ENCODE measurements around the gene LARP1B. TPM values are rescaled to one million over a fixed set of nuclear protein-coding genes. Genes with fewer than 3 reads are reported as not detected.

LARP1B gene
- total and polyA plus RNA-seq, 2 donors (not counting 1 experiment from before 2014, with no cell fraction given): 4.5 to 14.6 TPM

DNA sequence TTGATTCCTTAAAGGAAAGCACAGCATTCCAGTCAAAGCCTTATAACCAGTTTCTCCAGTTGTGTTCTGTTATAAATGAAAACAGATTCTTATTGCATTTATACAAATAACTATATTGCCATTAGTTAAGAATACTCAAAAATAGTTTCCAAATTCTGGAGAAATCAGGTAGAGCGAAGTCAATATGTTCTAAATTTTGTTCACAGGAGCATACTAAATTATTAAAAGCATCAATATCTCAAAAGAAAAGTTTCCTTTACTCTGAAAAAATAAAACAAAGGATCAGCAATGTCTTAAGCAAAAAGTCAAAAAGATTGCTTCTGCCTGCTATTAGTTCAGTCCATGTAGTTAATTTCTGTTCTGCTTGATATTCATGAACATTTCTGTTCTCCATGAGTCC lies 186.8 kb downstream of the LARP1B start:
- Histone ChIP-seq H2AFZ (ENCODE audit: insufficient read depth, low read depth, low read length, poor library complexity, severe bottlenecking) (no peak overlapping the region), H3K4me1 (ENCODE audit: control insufficient read depth in 2 of 2, insufficient read depth in 2 of 2, low read length in 2 of 2) (no peaks in the 10 kb centered on the region), H3K4me3 (ENCODE audit: control extremely low read depth in 1 of 5, extremely low read depth in 1 of 5, insufficient read depth in 1 of 5, low read depth in 2 of 5, low read length in 4 of 5) (no peak overlapping the region), H3K9ac (ENCODE audit: low read length) (no peak overlapping the region), H3K27ac (ENCODE audit: low read length in 2 of 2) (no peak overlapping the region), H4K20me1 (ENCODE audit: control insufficient read depth, insufficient read depth, low read length, poor library complexity, severe bottlenecking) (no peaks in the 10 kb centered on the region), H3K4me2 (replicated peaks; ENCODE audit: low read depth, low read length, poor library complexity, severe bottlenecking) (no peak overlapping the region), H3K27me3 (replicated peaks in 1 of 4; ENCODE audit: control extremely low read depth in 1 of 4, control insufficient read depth in 3 of 4, insufficient read depth in 4 of 4, low read length in 3 of 4) (no peaks in the 10 kb centered on the region), H3K79me2 (ENCODE audit: control insufficient read depth, insufficient read depth, low read length) (no peaks in the 10 kb centered on the region), H3K36me3 (replicated peaks in 1 of 2; ENCODE audit: control extremely low read depth in 1 of 2, control insufficient read depth in 1 of 2, extremely low read depth in 1 of 2, insufficient read depth in 2 of 2, low read length in 1 of 2) (no peaks in the 10 kb centered on the region), H3K9me3 (ENCODE audit: control extremely low read depth in 1 of 3, control insufficient read depth in 2 of 3, insufficient read depth in 1 of 3, low read length in 2 of 3) (peaks cover 2 to 8% (median 6%) of the 10 kb centered on the region in 3 donors)
- ATAC-seq (ENCODE audit: low read depth) (no peak), DNase-seq (no peak)
- ChIA-PET CTCF (no interaction called here), POLR2A (no interaction called here)
- no peak overlapping the region for H3K27ac Mint-ChIP-seq
- H3K27me3 Mint-ChIP-seq: peaks cover 3% of the 10 kb centered on the region
- TF ChIP-seq EZH2 (IDR thresholded peaks at IDR 0.05; ENCODE audit: borderline replicate concordance, insufficient read depth, low read depth, low read length, poor library complexity, severe bottlenecking): no peak
- TF ChIP-seq CTCF (IDR thresholded peaks at IDR 0.05): no peak
- peaks cover 9% of the 10 kb centered on the region for H3K9me3 Mint-ChIP-seq (ENCODE audit: insufficient read depth)
- intact Hi-C loops (cut with micrococcal nuclease): no loop called here
- H3K4me3 Mint-ChIP-seq: no peak overlapping the region
- H3K4me1 Mint-ChIP-seq: no peaks in the 10 kb centered on the region
- WGBS (ENCODE audit: insufficient coverage): no CpG with 5 or more reads among the region's 1 CpG

DNA sequence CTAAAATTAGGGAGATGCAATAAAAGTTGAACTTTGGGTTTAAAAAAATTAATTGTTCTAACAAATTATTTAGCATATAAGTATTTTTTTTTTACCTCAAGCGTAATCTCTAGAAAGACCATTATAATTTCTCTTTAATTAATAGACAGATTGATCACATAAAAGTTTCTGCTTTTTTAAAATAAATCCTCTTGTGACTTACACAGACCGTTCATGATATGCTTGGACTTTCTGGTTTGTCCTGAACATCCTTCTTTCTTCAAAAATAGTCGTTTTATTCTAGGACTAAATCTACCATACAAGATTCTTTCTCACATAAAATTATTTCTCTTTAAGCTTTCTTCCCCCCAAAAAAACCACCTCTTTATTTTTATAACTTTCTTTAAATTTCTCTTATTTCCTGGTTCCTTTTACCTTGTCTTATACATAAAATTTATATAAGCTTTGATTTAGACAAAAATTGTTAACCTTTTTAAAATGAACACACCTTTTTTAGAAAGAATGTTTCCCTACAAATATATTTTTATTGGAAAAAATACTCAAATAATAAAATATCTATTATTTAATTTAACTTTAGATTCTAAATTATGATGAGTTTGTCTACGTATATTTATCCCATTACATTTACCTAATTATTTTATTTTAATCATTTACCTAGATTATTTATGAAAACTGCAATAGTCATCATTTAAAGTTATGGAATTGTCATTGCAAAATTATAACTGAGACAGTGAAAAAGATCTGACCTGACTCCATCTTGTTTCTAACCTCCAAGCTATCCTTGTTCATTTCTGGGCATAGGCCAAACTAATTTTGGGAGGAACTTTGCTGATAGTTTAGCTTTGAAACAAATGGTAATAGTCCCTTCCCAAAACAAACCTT lies 188.9 kb downstream of the LARP1B start:
- Histone ChIP-seq H4K20me1 (ENCODE audit: control insufficient read depth, insufficient read depth, low read length, poor library complexity, severe bottlenecking) (no peaks in the 10 kb centered on the region), H3K36me3 (replicated peaks in 1 of 2; ENCODE audit: control extremely low read depth in 1 of 2, control insufficient read depth in 1 of 2, extremely low read depth in 1 of 2, insufficient read depth in 2 of 2, low read length in 1 of 2) (no peaks in the 10 kb centered on the region), H3K27ac (ENCODE audit: low read length in 2 of 2) (no peak overlapping the region), H3K4me2 (replicated peaks; ENCODE audit: low read depth, low read length, poor library complexity, severe bottlenecking) (no peak overlapping the region), H3K79me2 (ENCODE audit: control insufficient read depth, insufficient read depth, low read length) (no peaks in the 10 kb centered on the region), H3K4me1 (ENCODE audit: control insufficient read depth in 2 of 2, insufficient read depth in 2 of 2, low read length in 2 of 2) (no peaks in the 10 kb centered on the region), H3K27me3 (replicated peaks in 1 of 4; ENCODE audit: control extremely low read depth in 1 of 4, control insufficient read depth in 3 of 4, insufficient read depth in 4 of 4, low read length in 3 of 4) (no peaks in the 10 kb centered on the region), H2AFZ (ENCODE audit: insufficient read depth, low read depth, low read length, poor library complexity, severe bottlenecking) (no peak overlapping the region), H3K9me3 (ENCODE audit: control extremely low read depth in 1 of 3, control insufficient read depth in 2 of 3, insufficient read depth in 1 of 3, low read length in 2 of 3) (peaks cover 2 to 8% (median 6%) of the 10 kb centered on the region in 3 donors), H3K9ac (ENCODE audit: low read length) (no peak overlapping the region), H3K4me3 (ENCODE audit: control extremely low read depth in 1 of 5, extremely low read depth in 1 of 5, insufficient read depth in 1 of 5, low read depth in 2 of 5, low read length in 4 of 5) (no peak overlapping the region)
- ChIA-PET POLR2A (no interaction called here), CTCF (no interaction called here)
- Mint-ChIP-seq H3K4me3 (no peak overlapping the region), H3K9me3 (ENCODE audit: insufficient read depth) (peaks cover 9% of the 10 kb centered on the region), H3K27ac (no peak overlapping the region), H3K4me1 (no peaks in the 10 kb centered on the region), H3K27me3 (peaks cover 10% of the 10 kb centered on the region)
- DNase-seq: no peak
- 58% methylated on average over 2 of the region's 4 CpGs for WGBS (ENCODE audit: insufficient coverage)
- intact Hi-C loops (cut with micrococcal nuclease): no loop called here
- no peak for ATAC-seq (ENCODE audit: low read depth)
- TF ChIP-seq CTCF (IDR thresholded peaks at IDR 0.05): no peak
- TF ChIP-seq EZH2 (IDR thresholded peaks at IDR 0.05; ENCODE audit: borderline replicate concordance, insufficient read depth, low read depth, low read length, poor library complexity, severe bottlenecking): no peak

Measured in B cell (primary cell).